NT2/D1 (cell line): ENCODE measurements around the gene RASAL2.

Source experiments
- DNase-seq: peaks from one replicate; pipeline ENCODE4 v3.0.0-alpha.2; 2011; ENCODE audit warnings: low read depth, low spot score
- H3K27me3 ChIP-seq: 2 replicates; pipeline ENCODE4 v1.6.0; 2011; ENCODE audit warnings: mild to moderate bottlenecking; ENCODE audit not compliant: insufficient read length, insufficient read depth
- H3K36me3 ChIP-seq: 2 replicates; pipeline ENCODE4 v1.6.1; 2011; ENCODE audit warnings: mild to moderate bottlenecking, low read length, mixed read lengths; ENCODE audit not compliant: insufficient read depth, insufficient read length
- H3K4me1 ChIP-seq: 2 replicates; pipeline ENCODE4 v1.5.1; 2011; ENCODE audit not compliant: insufficient read depth, insufficient read length
- H3K4me3 ChIP-seq: 2 replicates; pipeline ENCODE4 v1.5.1; 2011; ENCODE audit warnings: low read depth; ENCODE audit not compliant: insufficient read length
- H3K9ac ChIP-seq: 2 replicates; pipeline ENCODE4 v1.6.0; 2011; ENCODE audit warnings: low read depth; ENCODE audit not compliant: insufficient read length
- H3K9me3 ChIP-seq: 2 replicates; pipeline ENCODE4 v1.5.1; 2011; ENCODE audit warnings: mild to moderate bottlenecking, low read length; ENCODE audit not compliant: insufficient read depth
- SUZ12 ChIP-seq: IDR thresholded peaks from 2 replicates; pipeline ENCODE4 v1.6.1; 2011; ENCODE audit not compliant: insufficient read length, insufficient read depth; ENCODE audit errors: extremely low read depth
- YY1 ChIP-seq: IDR thresholded peaks from 2 replicates; pipeline ENCODE4 v1.6.1; 2011; ENCODE audit not compliant: insufficient read length, insufficient read depth
- ZNF274 ChIP-seq: IDR thresholded peaks from 2 replicates; pipeline ENCODE4 v1.6.1; 2011; ENCODE audit warnings: mild to moderate bottlenecking, low read depth, low read length

RASAL2 gene

DNA sequence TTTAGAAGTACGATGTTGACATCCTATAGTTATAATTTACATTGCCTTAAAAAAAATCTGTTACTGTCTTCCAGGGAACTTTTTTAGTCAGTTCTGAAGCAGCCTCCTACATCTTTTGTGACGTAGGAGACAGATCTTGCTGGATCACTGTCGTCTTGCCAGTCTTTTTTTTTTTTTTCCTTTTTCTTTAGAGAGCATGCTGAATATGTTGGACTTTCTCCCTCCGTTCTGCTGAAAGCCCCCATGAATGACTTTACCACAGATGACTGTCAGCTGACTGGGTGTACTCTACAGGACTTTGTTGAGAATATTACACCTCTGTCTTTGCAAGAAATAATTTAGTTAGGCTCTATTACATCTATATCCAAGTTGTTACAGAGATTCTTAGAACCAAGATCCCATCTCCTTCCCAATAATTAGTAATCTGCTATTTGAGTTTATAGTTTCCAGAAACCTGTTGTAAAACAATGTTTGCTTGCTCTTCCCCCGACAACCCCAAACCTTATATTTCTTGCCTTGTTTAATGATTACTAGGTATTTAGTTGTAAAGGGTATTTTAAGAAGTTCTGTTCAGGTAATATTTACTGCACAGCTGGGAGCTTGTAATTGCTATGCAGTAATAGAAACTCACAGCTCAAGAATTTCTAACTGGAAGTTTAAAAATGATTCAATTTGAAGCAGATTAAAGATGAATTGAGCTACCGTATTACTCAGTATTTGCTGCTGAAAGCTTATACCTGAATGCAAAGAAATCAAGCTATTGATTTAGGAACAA, 61.8 kb downstream of the RASAL2 start:
- no peak overlapping the region for H3K4me3 ChIP-seq
- DNase-seq: no peak
- TF ChIP-seq SUZ12 (no peak), YY1 (no peak), ZNF274 (no peak)
- no peaks in the 10 kb centered on the region for H3K36me3 ChIP-seq
- no peaks in the 10 kb centered on the region for H3K27me3 ChIP-seq
- no peaks in the 10 kb centered on the region for H3K4me1 ChIP-seq
- no peaks in the 10 kb centered on the region for H3K9me3 ChIP-seq
- no peak overlapping the region for H3K9ac ChIP-seq

DNA sequence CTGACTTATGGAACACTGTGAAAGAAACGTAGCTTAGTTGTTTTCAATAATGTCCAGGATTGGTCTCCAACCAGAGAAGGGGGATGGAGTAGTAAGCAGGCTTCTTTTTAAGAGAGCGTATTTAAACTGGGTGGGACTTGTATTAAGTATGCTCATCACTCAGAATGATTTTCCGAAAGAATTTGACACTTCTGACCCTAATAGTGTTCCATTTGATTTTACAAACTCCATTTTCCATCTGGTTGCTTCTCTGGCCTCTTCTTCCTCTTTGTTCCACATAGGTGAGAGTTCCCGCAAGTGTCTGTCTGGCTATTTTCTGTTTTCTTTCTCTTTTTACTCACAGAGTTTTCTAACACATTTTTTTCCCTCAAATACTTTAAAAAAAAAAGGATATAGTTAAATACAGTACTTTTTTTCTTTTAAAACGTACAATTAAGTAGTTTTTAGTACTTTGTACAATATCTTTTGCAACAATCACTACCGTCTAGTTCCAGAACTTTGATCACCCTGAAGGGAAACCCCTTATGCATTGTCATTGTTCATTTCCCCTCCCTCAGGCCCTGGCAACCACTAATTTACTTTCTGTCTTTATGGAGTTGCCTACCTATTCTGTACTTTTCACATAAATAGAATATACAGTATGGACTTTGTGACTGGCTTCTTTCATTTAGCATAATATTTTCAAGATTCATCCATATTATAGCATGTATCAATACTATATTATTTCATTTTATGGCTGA, 67.0 kb downstream of the RASAL2 start:
- H3K27me3 ChIP-seq: no peaks in the 10 kb centered on the region
- no peaks in the 10 kb centered on the region for H3K9me3 ChIP-seq
- DNase-seq: no peak
- no peak for TF ChIP-seq ZNF274
- no peak for TF ChIP-seq YY1
- TF ChIP-seq SUZ12: no peak
- no peaks in the 10 kb centered on the region for H3K4me1 ChIP-seq
- no peaks in the 10 kb centered on the region for H3K36me3 ChIP-seq
- no peak overlapping the region for H3K9ac ChIP-seq
- H3K4me3 ChIP-seq: no peak overlapping the region

DNA sequence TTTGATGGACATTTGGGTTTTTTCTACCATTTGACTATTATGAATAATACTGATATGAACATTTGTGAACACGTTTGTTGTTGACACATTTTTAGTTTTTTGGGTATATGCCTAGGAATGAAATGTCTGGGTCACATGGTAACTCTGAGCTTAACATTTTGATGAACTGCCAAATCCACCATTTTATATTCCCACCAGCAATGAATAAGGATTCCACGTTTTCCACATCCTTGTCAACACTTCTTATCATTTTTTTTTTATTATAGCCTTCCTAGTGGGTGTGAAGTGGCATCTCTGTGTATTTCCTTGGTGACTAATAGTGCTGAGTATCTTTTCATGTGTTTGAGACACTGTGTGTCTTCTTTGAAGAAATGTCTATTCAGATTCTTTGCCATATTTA, 67.6 kb downstream of the RASAL2 start:
- Histone ChIP-seq H3K27me3 (no peaks in the 10 kb centered on the region), H3K4me1 (no peaks in the 10 kb centered on the region), H3K36me3 (no peaks in the 10 kb centered on the region), H3K9me3 (no peaks in the 10 kb centered on the region), H3K9ac (no peak overlapping the region), H3K4me3 (no peak overlapping the region)
- TF ChIP-seq YY1 (no peak), SUZ12 (no peak), ZNF274 (no peak)
- DNase-seq: no peak

DNA sequence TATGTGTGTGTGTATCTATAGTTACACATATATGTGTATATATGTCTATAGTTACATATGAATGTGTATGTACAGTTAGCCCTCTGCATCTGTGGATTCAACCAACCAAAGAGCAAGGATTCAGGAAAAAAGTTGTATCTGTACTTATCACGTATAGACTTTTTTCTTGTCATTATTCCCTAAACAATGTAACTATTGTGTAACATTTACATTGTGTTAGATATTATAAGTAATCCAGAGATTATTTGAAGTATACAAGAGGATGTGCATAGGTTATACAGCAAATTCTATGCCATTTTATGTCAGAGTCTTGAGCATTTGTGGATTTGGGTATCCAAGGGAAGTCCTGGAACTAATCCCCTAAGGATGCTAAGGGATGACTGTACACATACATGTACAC, 71.3 kb downstream of the RASAL2 start:
- TF ChIP-seq YY1 (no peak), SUZ12 (no peak), ZNF274 (no peak)
- Histone ChIP-seq H3K27me3 (no peaks in the 10 kb centered on the region), H3K9ac (no peak overlapping the region), H3K4me1 (no peaks in the 10 kb centered on the region), H3K4me3 (no peak overlapping the region), H3K36me3 (no peaks in the 10 kb centered on the region), H3K9me3 (no peaks in the 10 kb centered on the region)
- DNase-seq: no peak

DNA sequence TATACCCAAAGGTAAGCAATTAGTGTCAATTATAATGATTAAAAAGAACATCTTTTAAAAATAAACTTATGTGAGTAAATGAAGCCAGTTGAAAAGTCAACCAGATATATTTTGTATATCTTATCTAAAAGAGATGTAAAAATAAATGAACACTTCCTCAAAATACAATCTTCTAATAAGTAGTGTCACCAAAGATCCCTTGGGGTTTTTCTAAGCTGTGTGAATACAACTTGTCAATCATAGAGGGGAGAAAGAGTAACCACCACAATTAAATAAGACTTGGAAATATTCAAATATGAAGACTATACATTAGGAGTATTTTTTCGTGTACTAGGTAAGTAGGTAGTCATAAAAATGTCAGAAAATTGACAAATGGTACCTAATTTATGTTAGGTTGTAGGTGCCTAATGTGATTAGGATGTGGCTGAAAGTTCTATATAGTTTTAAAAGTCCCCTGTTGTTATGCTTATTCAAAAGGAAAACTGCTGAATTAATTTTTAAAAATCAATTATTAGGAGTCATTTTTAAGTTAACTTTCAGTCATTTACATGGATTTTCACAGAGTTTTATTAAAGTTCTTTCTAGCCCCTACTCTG, 72.6 kb downstream of the RASAL2 start:
- Histone ChIP-seq H3K27me3 (no peaks in the 10 kb centered on the region), H3K36me3 (no peaks in the 10 kb centered on the region), H3K9me3 (no peaks in the 10 kb centered on the region), H3K4me3 (no peak overlapping the region), H3K9ac (no peak overlapping the region), H3K4me1 (no peaks in the 10 kb centered on the region)
- TF ChIP-seq ZNF274: no peak
- no peak for TF ChIP-seq YY1
- no peak for TF ChIP-seq SUZ12
- no peak for DNase-seq

DNA sequence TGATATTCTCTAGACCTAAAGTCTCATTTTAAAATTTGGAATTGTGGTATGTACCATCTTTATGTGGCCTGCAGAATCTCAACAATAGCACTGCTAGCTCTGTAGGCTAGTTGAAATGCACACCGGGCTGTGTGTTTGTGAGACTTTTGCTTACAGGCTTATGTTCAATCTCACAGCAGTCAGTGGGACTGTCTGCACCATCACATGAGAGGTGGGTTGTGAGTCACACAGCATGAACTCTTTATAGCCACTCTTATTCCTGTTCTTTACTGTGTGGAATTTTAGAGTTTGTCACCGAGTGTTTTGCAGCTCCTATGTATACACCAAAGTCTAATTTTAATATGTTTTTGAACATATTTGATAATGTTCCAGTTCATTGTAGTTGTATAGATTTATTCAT, 74.6 kb downstream of the RASAL2 start:
- H3K9ac ChIP-seq: no peak overlapping the region
- no peak for DNase-seq
- H3K4me1 ChIP-seq: no peaks in the 10 kb centered on the region
- H3K36me3 ChIP-seq: no peaks in the 10 kb centered on the region
- no peak overlapping the region for H3K4me3 ChIP-seq
- no peaks in the 10 kb centered on the region for H3K27me3 ChIP-seq
- TF ChIP-seq ZNF274 (no peak), YY1 (no peak), SUZ12 (no peak)
- H3K9me3 ChIP-seq: no peaks in the 10 kb centered on the region

DNA sequence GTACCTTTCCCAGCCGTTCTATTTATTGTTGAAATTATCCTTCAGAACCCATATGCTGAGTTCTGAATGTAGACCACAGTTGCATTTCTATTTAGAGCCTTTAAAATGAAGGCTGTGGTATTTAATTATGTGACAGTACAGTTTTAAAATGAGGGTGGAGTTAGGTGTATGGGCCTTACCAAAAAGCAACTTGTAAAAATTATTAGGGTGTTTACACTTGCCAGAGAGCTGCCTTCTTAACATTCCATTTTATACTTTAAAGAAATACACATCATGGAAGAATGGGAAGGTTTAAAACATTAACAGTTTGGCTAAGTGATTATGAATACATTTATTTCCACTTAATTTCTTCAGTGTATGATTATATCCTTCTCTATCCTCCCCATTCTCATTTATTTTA, 75.7 kb downstream of the RASAL2 start:
- Histone ChIP-seq H3K9me3 (no peaks in the 10 kb centered on the region), H3K9ac (no peak overlapping the region), H3K4me1 (no peaks in the 10 kb centered on the region), H3K27me3 (no peaks in the 10 kb centered on the region), H3K36me3 (no peaks in the 10 kb centered on the region), H3K4me3 (no peak overlapping the region)
- no peak for DNase-seq
- TF ChIP-seq ZNF274 (no peak), YY1 (no peak), SUZ12 (no peak)
